Endothelial cell of umbilical vein (primary cell): ENCODE data around the gene ADGRD2. TPM values are rescaled to one million over a fixed set of nuclear protein-coding genes. Genes with fewer than 3 reads are reported as not detected.

Experiments
- BruUV-seq: library from RNA; stranded (reverse); fragments of 400-500 nt; replicated peaks from 2 replicates; lab custom pipeline; 2021; lab: Mats Ljungman, UMichigan
- CTCF ChIA-PET: fragments of 300-600, 350-600 bp; sonication (Branson Sonifier 250); formaldehyde crosslinking; loops from one replicate; lab custom pipeline; 2021; ENCODE audit warnings: antibody characterized with exemption, inconsistent platforms; lab: Charles Lee
- POLR2A ChIA-PET: fragments of 300-600, 350-600 bp; sonication (Branson Sonifier 250); formaldehyde crosslinking; loops from one replicate; lab custom pipeline; 2021; ENCODE audit warnings: antibody characterized with exemption, inconsistent platforms; lab: Charles Lee
- DNase-seq: peaks from one replicate; pipeline ENCODE4 v3.0.0-alpha.2; 2011; ENCODE audit warnings: low read depth, low spot score
- FAIRE-seq: peaks from 2 replicates; lab custom pipeline; 2011; peaks lifted over from hg19 to GRCh38; lab: Jason Lieb, UNC
- H2AFZ ChIP-seq: 2 replicates; pipeline ENCODE4 v1.6.0; 2012; ENCODE audit warnings: low read depth, low read length, control low read depth, inconsistent platforms
- H3K27ac ChIP-seq: 2 replicates; pipeline ENCODE4 v1.5.1; 2011; ENCODE audit warnings: low read depth, mild to moderate bottlenecking, control low read depth, low read length, moderate library complexity; ENCODE audit not compliant: insufficient read depth
- H3K27me3 ChIP-seq, 2 experiments: 2 replicates each; pipeline versions ENCODE4 v1.6.0 to v1.6.1; 2011; ENCODE audit warnings: low read length in 2 of 2, mixed read lengths in 1 of 2; ENCODE audit not compliant: control insufficient read depth in 2 of 2, insufficient read depth in 2 of 2
- H3K36me3 ChIP-seq, 2 experiments: 2 replicates in 1 of 2; 3 replicates in 1 of 2; pipeline ENCODE4 v1.5.1; 2011; ENCODE audit warnings: low read length in 2 of 2, mild to moderate bottlenecking in 1 of 2, moderate library complexity in 1 of 2; ENCODE audit not compliant: control insufficient read depth in 2 of 2, insufficient read depth in 2 of 2; ENCODE audit errors: extremely low read depth in 1 of 2
- H3K4me1 ChIP-seq: 3 replicates; pipeline ENCODE4 v1.5.1; 2011; ENCODE audit warnings: mild to moderate bottlenecking, low read length; ENCODE audit not compliant: control insufficient read depth, insufficient read depth; ENCODE audit errors: extremely low read depth
- H3K4me2 ChIP-seq: 2 replicates; pipeline ENCODE4 v1.6.1; 2011; ENCODE audit warnings: low read length, control low read depth, mixed read lengths; ENCODE audit not compliant: insufficient read depth
- H3K4me3 ChIP-seq, 3 experiments: fragments of 200-600 bp in 1 of 3; sonication (generic), shearing (Covaris generic) in 1 of 3; replicated peaks in 1 of 3; 2 replicates each; pipeline ENCODE4 v1.5.1; 2011 to 2016; ENCODE audit warnings: control low read depth in 3 of 3, low read length in 3 of 3, mild to moderate bottlenecking in 2 of 3, inconsistent platforms in 1 of 3, low read depth in 1 of 3, moderate library complexity in 1 of 3; ENCODE audit not compliant: insufficient read depth in 1 of 3
- H3K79me2 ChIP-seq: 2 replicates; pipeline ENCODE4 v1.6.0; 2012; ENCODE audit warnings: low read length, inconsistent platforms; ENCODE audit not compliant: control insufficient read depth, insufficient read depth
- H3K9ac ChIP-seq: replicated peaks from 2 replicates; pipeline ENCODE3; 2011; ENCODE audit warnings: low read length, control low read depth; ENCODE audit not compliant: insufficient read depth; ENCODE audit errors: extremely low read depth
- H3K9me1 ChIP-seq: replicated peaks from 3 replicates; pipeline ENCODE4 v1.6.0; 2011; ENCODE audit warnings: mild to moderate bottlenecking, low read length; ENCODE audit not compliant: control insufficient read depth, insufficient read depth; ENCODE audit errors: extremely low read depth
- H3K9me3 ChIP-seq: replicated peaks from 2 replicates; pipeline ENCODE4 v1.5.1; 2012; ENCODE audit warnings: low read length, inconsistent platforms; ENCODE audit not compliant: control insufficient read depth, insufficient read depth
- H4K20me1 ChIP-seq: replicated peaks from 2 replicates; pipeline ENCODE3; 2011; ENCODE audit warnings: mild to moderate bottlenecking, low read length; ENCODE audit not compliant: control insufficient read depth, insufficient read depth; ENCODE audit errors: extremely low read depth
- EZH2 ChIP-seq: IDR thresholded peaks from 2 replicates; pipeline ENCODE4 v1.6.1; 2012; ENCODE audit warnings: borderline replicate concordance, low read depth, mild to moderate bottlenecking, moderate library complexity, low read length, inconsistent platforms; ENCODE audit not compliant: severe bottlenecking
- FOS ChIP-seq: IDR thresholded peaks from 2 replicates; pipeline ENCODE4 v1.6.1; 2011; ENCODE audit warnings: mild to moderate bottlenecking, low read length, moderate library complexity, borderline replicate concordance; ENCODE audit not compliant: insufficient read depth
- GATA2 ChIP-seq: IDR thresholded peaks from 2 replicates; pipeline ENCODE4 v1.7.0; 2011; ENCODE audit warnings: low read depth, mild to moderate bottlenecking, moderate library complexity, mixed read lengths, low read length; ENCODE audit not compliant: insufficient read length, insufficient read depth
- JUN ChIP-seq: IDR thresholded peaks from 2 replicates; pipeline ENCODE4 v1.6.1; 2011; ENCODE audit warnings: borderline replicate concordance, low read depth; ENCODE audit not compliant: insufficient read length, insufficient read depth
- MYC ChIP-seq: IDR thresholded peaks from one replicate; pipeline ENCODE4 v1.6.1; 2011; ENCODE audit warnings: mild to moderate bottlenecking, low read depth, low read length
- POLR2A ChIP-seq: IDR thresholded peaks from 2 replicates; pipeline ENCODE4 v1.6.1; 2012; ENCODE audit warnings: low read depth, mild to moderate bottlenecking, control low read depth, low read length
- POLR2AphosphoS5 ChIP-seq: IDR thresholded peaks from 2 replicates; pipeline ENCODE4 v1.6.1; 2012; ENCODE audit warnings: low read depth, mild to moderate bottlenecking, control low read depth, low read length, moderate library complexity; ENCODE audit not compliant: insufficient read depth
- dilution Hi-C: fragments of 300-500 bp; cut with MboI; formaldehyde crosslinking; loops from one replicate; pipeline ENCODE4 v1.15.0; 2019; ENCODE audit warnings: low sequenced_read_pairs; ENCODE audit not compliant: extremely low pct_ligation_motif_present
- intact Hi-C: fragments of 100-400 bp; cut with micrococcal nuclease; formaldehyde crosslinking; loops from one replicate; pipeline ENCODE4 v1.10.0; 2022
- polyA plus RNA-seq, 4 experiments: library from polyadenylated mRNA; depleted of rRNA in 3 of 4; stranded (reverse) in 3 of 4; unstranded in 1 of 4; fragments of >200 nt; gene quantifications; 2 replicates each; pipeline versions ENCODE4 v1.2.1 to v1.2.3, GENCODE V29; 2011 to 2012; ENCODE audit warnings: missing spikeins in 1 of 4
- total RNA-seq: library from RNA; stranded (reverse); gene quantifications from 2 replicates; pipeline ENCODE4 v1.2.3, GENCODE V29; 2021
- TF ChIP-seq, protein P1 (sequence below): IDR thresholded peaks from 2 replicates; pipeline ENCODE4 v1.6.1; 2011; ENCODE audit not compliant: insufficient read depth, insufficient read length

The ADGRD2 gene
- total and polyA plus RNA-seq, 2 donors (not counting 3 experiments of a cell fraction or from before 2014, with no cell fraction given) = not detected

GRCh38 chr9:124498040-124498439, 47.8 kb downstream of the ADGRD2 start:
- Histone ChIP-seq H4K20me1 (no peaks in the 10 kb centered on the region), H3K4me3 (no peak overlapping the region), H3K79me2 (no peaks in the 10 kb centered on the region), H3K9me1 (no peaks in the 10 kb centered on the region), H3K4me1 (no peaks in the 10 kb centered on the region), H3K27me3 (peaks cover 19 to 20% of the 10 kb centered on the region in 2 experiments), H3K27ac (no peak overlapping the region), H3K36me3 (no peaks in the 10 kb centered on the region), H3K9me3 (no peaks in the 10 kb centered on the region), H3K4me2 (no peak overlapping the region), H3K9ac (no peak overlapping the region), H2AFZ (no peak overlapping the region)
- intact Hi-C loops (no loop called here), dilution Hi-C loops (no loop called here)
- no TSS peak for BruUV-seq
- no peak for TF ChIP-seq GATA2
- TF ChIP-seq MYC = no peak
- TF ChIP-seq, protein P1, sequence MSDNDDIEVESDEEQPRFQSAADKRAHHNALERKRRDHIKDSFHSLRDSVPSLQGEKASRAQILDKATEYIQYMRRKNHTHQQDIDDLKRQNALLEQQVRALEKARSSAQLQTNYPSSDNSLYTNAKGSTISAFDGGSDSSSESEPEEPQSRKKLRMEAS = no peak
- no peak for TF ChIP-seq POLR2A
- no peak for TF ChIP-seq EZH2
- no peak for TF ChIP-seq FOS
- no peak for TF ChIP-seq JUN
- TF ChIP-seq POLR2AphosphoS5 = no peak
- ChIA-PET CTCF (interaction anchor here (1.2 to 2.7 kb wide), 2 partner anchors 9 to 14 kb away, joined by 3 to 8 read pairs; no protein-coding TSS in a partner anchor), POLR2A (no interaction called here)
- no peak for FAIRE-seq
- DNase-seq = no peak
